GM20431 (cell line): ENCODE results near the gene PLLP.

Experiments used
- in situ Hi-C: fragments of 300-500 bp; cut with MseI, MboI; formaldehyde crosslinking; loops from one replicate; pipeline ENCODE4 v1.15.0; 2020; ENCODE audit warnings: low sequenced_read_pairs; ENCODE audit not compliant: unreplicated experiment

The PLLP gene

GRCh38 chr16:57233944-57234706, 50.3 kb downstream of the PLLP start:
- in situ Hi-C loops: no loop called here

- in situ Hi-C loops: no loop called here
Measured at GRCh38 chr16:57231821-57232350, 52.6 kb downstream of the PLLP start.

DNA sequence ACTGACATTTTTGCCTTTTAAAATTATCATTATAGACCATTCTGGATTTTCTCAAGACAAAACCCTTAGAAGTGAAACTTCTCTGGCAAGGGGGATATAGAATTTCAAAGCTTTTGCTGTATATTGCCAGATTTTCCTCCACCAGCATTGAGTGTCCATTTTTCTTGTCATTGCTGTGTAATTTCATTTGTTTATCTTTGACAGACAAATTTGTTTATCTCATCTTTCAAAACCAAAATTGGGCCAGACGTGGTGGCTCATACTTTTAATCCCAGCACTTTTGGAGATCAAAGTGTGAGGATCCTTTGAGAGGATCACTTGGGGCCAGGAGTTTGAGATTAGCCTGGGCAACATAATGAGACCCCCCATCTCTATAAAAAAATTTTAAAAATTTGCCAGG, 55.4 kb downstream of the PLLP start:
- in situ Hi-C loops: no loop called here

- in situ Hi-C loops: no loop called here
Measured at GRCh38 chr16:57226701-57227621, 57.5 kb downstream of the PLLP start.

- in situ Hi-C loops: no loop called here
Measured at GRCh38 chr16:57225978-57226377, 58.5 kb downstream of the PLLP start.

DNA sequence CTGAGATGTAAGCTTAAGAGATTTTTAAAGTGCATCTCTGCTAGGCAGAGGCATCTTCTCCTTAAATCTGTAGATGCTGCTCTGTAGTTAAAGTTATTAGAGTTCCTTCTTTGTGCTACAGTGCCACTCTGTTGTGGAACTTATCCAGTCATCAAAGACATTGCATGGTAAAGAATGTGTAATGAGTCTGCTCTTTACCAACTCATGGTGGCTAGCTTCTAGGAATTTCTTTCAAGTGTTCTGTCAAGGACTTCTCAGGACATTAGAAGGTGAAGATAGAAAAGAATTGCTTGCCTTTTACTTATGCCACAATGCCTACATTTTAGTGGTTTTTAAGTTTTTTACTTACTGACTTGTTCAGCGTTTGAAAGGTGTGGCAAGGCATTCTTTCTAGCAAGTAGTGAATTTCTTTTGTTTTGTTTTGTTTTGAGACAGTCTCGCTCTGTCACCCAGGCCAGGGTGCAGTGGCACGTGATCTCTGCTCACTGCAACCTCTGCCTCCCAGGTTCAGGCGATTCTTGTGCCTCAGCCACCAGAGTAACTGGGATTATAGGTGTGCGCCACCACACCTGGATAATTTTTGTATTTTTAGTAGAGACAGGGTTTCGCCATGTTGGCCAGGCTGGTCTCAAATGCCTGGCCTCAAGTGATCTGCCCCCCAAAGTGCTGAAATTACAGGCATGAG, 59.7 kb downstream of the PLLP start:
- in situ Hi-C loops: no loop called here

GRCh38 chr16:57223057-57223456, 61.4 kb downstream of the PLLP start:
- in situ Hi-C loops: no loop called here

GRCh38 chr16:57216968-57217367, 67.5 kb downstream of the PLLP start:
- in situ Hi-C loops: no loop called here

GRCh38 chr16:57213462-57213861, 71.0 kb downstream of the PLLP start:
- in situ Hi-C loops: no loop called here

- in situ Hi-C loops: no loop called here
Measured at GRCh38 chr16:57209780-57210179, 74.7 kb downstream of the PLLP start.

- in situ Hi-C loops: no loop called here
Measured at GRCh38 chr16:57208926-57209325, 75.5 kb downstream of the PLLP start.
